ENCODE results near the gene STEAP1.

- TF ChIP-seq CTCF (IDR thresholded peaks at IDR 0.05) (no peak), POLR2A (IDR thresholded peaks at IDR 0.05) (no peak)
Measured at GRCh38 chr7:90178679-90179278, 24.5 kb downstream of the STEAP1 start.

Measured in right lobe of liver (tissue), 4 donors.